Stimulated activated CD4-positive, alpha-beta T cell treated with anti-CD3 and anti-CD28 coated beads, Interleukin-1b, Interleukin-23, amount 100 ng/mL, for 1 hour (primary cell): ENCODE data around the gene DEXI.
"Not testable (repeated sequence)": the region's sequence is repeated elsewhere in the genome, so short reads cannot be mapped to it uniquely, and the experiment has no call there.

Source experiments
- DNase-seq, 2 donors: peaks; one replicate each; pipeline ENCODE4 v3.0.0-alpha.2; 2020; ENCODE audit warnings: low read depth in 2 of 2

Gene DEXI

DNA sequence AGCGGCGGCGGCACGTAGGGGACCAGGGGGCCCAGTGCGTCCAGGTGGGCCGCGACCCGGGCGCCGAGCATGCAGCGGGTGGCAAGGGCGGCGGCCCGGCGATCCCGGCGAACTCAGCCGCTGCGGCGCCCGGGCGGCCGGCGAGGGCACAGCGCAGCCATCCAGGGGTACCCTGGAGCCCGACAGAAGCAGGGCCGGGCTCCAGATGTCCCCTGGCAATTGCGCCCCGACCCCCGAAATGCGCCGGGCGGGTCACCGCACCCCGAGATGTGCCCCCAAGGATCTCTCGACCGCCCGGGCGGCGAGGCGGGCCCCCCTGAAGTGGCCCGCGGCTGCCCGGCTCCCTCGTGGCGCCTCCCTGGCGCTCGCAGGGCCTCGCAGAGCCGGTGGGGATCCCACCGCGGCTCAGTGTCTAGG is 325 bp downstream of the DEXI start:
- not testable (repeated sequence) for DNase-seq

DNA sequence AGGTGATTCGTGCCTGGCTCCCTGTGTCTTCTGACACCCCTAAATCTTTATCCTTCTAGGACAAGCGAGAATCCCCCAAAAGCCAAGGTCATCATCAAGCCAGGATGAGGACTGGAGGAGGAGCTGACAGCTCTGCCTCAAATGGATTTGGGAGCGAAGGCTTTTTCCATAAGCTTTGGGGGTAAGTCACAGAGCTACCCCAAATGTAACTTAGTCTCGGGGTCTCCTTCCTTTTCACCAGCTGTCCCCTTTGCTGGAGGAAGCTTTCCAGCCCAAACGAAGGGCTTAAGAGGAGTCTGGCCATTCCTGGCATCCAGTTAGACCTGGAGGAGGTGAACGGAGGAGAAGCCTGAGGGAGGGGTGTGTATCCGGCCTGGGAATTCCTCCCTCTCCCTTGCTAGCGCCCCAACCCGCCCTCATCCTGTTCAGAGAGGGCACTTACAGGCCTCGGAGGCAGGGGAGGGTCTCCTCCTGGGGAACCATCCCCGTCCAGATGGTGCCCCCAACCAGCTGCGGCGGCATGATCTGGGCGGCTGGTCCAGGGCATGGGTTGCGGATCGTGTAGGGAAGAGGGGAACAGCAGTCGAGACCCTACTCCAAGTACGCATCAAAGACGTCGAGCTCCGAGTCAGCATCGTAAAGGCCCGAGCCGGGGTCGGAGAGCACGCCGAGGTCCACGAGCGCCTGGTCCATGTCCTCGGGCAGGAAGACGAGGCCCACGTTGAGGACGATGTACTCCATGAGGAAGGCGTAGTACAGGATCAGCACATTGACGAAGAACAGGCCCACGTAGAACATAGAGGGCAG is 938 bp downstream of the DEXI start:
- no peak for DNase-seq

GRCh38 chr16:10940501-10941079 is 1.7 kb downstream of the DEXI start:
- no peak for DNase-seq

DNA sequence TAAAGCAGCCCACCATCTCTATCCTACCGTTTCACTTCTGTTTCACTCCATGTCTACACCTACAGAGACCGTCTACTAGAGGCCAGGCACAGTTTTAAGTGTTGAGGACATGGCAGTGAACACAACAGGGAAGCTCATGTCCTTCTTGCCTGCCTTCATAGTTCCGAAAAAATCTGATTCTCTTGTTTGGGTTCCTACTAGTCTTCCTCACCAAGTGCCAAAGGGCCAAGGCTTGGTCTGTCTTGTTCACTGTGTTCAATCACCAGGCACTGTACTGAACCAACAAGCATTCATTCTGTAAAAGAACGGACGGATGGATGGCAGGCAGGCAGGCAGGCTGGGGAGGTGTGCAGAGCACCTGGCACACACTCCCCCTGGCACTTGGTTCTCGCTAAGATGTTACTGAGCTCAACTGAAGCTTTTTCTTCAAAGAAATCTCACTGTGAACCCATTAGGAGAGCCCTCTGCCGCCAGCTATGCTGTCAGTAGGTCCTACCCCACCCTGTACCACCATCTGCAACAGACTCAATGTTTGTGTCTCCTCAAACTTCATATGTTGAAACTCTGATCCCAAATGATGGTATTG is 2.5 kb downstream of the DEXI start:
- DNase-seq: no peak

GRCh38 chr16:10938796-10939648 is 3.2 kb downstream of the DEXI start:
- no peak for DNase-seq

DNA sequence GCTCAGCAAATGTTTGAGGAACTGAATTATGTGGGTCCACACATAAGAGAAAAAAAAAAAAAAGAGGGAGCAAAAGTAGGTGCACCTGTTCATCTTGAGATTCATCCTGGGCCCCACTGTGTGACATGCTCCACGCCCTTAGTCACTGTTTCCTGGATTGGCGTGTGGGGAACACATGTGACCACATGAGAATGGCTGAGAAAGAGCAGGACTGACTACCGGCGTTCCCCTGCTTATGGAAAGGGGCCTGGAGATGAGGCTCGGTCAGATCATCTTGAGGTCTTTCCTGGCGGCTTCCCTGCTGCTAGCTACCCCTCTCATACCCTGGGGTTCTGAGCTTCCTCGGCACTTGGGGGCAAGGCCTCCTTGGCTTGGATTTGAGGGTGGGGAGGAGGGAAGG is 3.9 kb downstream of the DEXI start:
- no peak for DNase-seq

- no peak for DNase-seq
Observed at GRCh38 chr16:10937068-10937859, 5.0 kb downstream of the DEXI start.

DNA sequence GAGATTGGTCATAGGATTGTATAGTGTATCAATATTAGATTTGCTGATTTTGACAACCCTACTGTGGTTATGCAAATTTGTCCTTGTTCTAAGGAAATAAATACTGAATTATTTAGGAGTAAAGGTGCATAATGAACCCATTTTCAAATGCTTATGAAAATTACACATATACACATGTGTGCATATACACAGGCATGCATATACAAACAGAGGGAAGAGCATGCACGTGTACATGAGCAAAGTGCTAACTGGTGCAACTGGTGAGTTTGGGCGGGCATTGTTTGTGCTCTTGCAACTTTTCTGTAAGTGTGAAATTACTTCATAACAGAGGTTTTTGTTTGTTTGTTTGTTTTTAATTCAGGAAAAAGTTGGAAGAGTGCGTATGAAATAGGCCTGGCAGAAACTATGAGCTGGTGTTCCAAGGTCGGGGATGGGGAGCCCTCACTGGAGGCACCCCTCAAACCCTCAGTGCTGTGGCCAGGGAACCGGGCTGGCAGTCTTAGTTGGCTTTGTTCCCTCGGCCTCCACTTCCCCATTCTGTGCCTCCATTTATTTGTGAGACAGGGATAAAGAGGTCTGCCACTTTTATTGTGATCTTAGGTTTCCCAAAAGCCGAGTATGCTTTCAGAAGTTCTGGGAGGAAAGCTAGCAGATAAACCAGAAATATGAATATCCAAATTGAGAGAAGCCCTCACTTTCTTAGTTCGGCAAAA is 5.8 kb downstream of the DEXI start:
- no peak for DNase-seq

DNA sequence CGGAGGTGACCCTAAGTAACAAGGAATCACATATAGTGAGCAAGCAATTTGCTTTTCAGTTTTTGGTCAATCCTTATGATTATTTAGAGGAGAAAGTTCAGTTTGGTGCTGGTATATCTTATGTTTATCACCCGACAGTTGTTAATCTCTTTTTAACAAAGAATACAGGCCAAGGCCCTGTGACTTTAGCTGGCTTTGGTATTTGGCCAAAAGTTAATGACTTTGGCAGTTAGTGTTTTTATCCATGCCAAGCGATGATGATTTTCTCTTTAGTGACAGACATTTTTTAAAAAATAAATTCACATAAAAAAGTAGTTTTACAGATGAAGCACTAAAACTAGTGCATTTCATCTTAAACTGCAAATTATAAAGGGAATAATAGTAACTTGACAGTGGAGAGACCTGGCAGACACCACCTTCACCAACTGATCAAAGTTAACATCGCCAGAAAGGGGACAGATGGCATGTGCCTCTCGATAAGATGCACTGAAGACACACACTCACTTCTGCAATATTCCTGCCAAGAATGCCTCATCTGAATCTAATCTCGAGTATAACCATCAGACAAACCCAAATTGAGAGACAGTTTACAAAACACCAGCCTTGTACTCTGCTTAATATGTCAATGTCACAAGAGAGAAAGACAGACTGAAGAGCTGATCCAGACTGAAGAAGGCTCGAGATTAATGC is 6.9 kb downstream of the DEXI start:
- DNase-seq: no peak

GRCh38 chr16:10934325-10935107 is 7.8 kb downstream of the DEXI start:
- no peak for DNase-seq

DNA sequence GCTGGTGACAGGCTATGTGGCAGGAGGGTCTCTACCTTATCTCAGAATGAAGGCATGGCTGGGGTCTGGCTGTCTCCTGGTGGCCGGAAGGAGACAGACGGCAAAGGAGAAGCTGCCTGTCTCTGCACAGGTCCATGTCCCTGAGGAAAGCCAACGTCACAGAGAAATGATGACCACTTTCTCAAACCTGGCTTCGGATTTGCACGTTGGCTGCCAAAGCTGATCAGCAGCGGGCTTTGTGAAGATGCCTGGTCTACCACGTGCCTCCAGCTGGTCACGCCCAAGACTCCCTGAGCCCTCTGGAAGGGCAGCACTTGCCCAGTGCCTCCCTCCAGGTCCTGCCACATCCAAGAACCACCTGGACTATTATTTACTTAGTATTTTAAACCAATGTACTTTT is 8.4 kb downstream of the DEXI start:
- DNase-seq: no peak

DNA sequence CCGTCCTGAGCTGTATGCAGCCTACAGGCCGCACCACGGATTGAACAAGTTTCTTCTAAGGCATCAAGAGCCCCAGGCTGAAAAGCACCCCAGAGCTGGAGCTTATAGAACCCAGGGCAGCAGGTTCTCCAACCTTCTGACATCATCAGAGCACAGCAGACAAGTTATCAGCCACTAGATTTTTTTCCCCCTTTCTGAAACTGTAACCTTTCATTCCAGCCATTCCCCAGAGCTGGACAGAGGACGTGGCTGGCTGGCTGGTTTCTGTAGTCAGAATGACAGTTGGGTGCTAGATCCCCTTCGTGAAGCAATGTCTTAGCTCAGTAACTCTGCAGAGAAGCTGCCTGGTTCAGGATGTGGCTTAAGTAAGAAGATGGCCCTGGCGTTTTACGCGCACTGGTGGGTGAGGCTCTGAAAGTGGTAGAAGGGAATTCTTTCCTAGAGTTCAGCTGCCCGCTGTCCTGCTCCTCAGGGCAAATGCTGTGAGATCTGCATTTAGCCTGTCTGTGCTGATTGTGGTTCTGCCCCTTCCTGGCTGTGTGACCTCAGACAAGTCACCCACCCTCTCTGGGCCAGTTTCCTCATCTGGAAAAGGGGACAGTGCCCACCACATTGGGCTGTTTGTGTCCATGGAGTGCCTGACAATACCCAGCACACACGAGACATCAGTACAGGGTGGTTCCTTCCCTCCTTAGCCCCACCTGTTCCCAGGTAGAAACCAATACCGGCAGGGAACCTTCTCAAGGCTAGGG is 9.1 kb downstream of the DEXI start:
- DNase-seq: no peak

- no peak for DNase-seq
Observed at GRCh38 chr16:10931977-10932632, 10.2 kb downstream of the DEXI start.

DNA sequence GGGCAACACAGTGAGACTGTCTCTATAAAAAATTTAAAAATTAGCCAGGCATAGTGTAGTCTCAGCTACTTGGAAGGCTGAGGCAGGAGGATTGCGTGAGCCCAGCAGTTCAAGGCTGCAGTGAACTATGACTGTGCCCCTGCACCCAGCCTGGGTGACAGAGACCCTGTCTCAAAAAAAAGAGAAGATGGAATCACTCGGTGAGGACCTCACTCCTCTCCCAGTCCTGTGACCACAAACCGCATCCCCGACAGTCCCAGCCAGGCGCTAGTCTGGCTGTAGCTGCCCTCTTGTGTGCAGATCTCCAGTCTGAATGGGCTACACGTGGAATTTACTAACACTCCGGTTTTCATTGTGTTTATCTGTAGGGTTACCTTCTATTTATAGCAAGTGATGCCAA is 11.1 kb downstream of the DEXI start:
- DNase-seq: no peak

DNA sequence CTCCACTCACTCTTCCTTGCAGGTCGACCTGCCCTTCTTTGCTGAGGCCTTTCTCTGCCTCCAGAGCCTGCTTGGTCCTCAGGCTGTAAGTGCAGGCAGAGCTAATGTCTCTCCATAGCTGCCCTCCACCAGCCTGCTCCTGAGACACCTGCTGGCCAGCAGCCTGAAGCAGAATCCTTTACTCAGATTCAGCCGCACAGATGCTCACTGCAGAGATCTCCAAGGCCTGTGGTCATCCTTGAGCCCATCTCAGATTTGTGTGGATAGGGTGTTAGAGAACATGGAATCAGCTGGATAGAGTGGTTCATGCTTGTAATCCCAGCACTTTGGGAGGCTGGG is 11.5 kb downstream of the DEXI start:
- no peak for DNase-seq

DNA sequence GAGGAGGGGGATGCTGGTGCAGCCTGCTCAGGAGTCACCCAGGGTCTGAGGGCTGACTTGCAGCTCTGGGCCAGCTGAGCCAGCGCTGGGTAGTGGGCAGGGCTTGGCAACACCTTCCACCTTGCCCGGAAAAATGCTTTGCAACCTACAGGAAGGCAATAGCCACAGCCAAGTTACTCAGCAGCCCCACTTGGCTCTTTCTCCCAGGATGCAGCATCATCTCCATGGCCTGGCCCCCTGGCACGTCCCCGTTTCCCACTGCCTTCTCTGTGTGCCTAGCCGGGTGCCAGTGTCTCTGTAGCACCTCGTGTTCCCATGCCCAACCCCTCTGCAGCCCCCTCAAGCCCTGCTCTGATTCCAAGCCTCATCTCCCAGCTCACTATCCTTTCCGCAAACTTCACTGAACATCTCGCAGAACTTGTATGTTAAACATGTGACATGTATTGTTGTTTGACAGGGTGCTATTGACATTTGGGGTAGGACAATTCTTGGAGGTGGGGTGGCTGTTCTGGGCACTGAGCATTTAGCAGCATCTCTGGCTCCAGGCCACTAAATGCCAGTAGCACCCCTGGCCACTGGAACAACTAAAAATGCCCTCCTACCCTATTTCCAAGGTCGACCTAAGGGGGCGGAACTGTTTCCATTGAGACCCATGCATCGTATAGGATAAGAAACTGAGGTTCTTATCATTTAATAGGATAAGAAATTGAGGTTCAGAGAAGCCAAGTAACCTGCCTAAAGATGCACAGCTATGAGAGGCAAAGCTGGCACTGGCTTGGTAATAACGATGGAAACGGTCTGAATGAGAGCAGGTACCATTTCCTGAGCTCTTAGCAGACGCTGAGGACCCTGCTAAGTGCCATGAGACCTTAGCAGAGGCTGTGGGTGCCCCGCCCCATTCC is 12.2 kb downstream of the DEXI start:
- no peak for DNase-seq

- DNase-seq: not testable (repeated sequence)
Observed at GRCh38 chr16:10929097-10929496, 13.2 kb downstream of the DEXI start.
